Testis (tissue), 3 donors: ENCODE results near the gene KDM5B. TPM values are rescaled to one million over a fixed set of nuclear protein-coding genes. Genes with fewer than 3 reads are reported as not detected.
"Not testable (repeated sequence)": the region's sequence is repeated elsewhere in the genome, so short reads cannot be mapped to it uniquely, and the experiment has no call there.

Experiments
- DNase-seq: peaks from one replicate; pipeline ENCODE4 v3.0.0-alpha.2; 2019
- H3K27ac ChIP-seq, 2 donors: fragments of 200-600 bp; sonication (generic); one replicate each; pipeline ENCODE4 v1.5.1; 2019
- H3K27me3 ChIP-seq: fragments of 200-600 bp; sonication (generic); one replicate; pipeline ENCODE4 v1.5.1; 2019
- H3K36me3 ChIP-seq: fragments of 200-600 bp; sonication (generic); one replicate; pipeline ENCODE4 v1.5.1; 2017; ENCODE audit warnings: low read depth; ENCODE audit errors: missing control alignments
- H3K4me1 ChIP-seq: fragments of 200-600 bp; sonication (generic); one replicate; pipeline ENCODE4 v1.5.1; 2019
- H3K4me3 ChIP-seq, 2 donors: fragments of 200-600 bp; sonication (generic); one replicate each; pipeline ENCODE4 v1.5.1; 2017 to 2019
- H3K9me3 ChIP-seq: fragments of 200-600 bp; sonication (generic); one replicate; pipeline ENCODE4 v1.5.1; 2017
- CTCF ChIP-seq, 3 experiments: fragments of 450-650 bp in 2 of 3; fragments of 200-600 bp in 1 of 3; sonication (generic) in 1 of 3; IDR thresholded peaks; one replicate each; pipeline ENCODE4 v1.5.1; 2016 to 2019; ENCODE audit warnings: antibody characterized with exemption in 3 of 3, mild to moderate bottlenecking in 2 of 3, moderate library complexity in 1 of 3
- POLR2A ChIP-seq: fragments of 450-650 bp; IDR thresholded peaks from one replicate; pipeline ENCODE4 v1.6.1; 2017; ENCODE audit warnings: antibody characterized with exemption, mild to moderate bottlenecking, moderate library complexity
- WGBS, 2 donors: methylation state at CpG; one replicate each; pipeline ENCODE4 v1.1.5; 2018; 5-methylcytosine and 5-hydroxymethylcytosine counted together
- intact Hi-C: fragments of 100-400 bp; cut with DNase I; formaldehyde crosslinking; loops from one replicate; pipeline ENCODE4 v1.15.1; 2023; ENCODE audit warnings: low total_unique reads
- polyA plus RNA-seq: library from polyadenylated mRNA; stranded (reverse); fragments of 350-450 nt; fragmentation: Illumina TruSeq; extraction: RNeasy Lipid Tissue Mini Kit (QIAGEN cat#74804); gene quantifications from one replicate; pipeline ENCODE4 v1.2.3, GENCODE V29; 2014; ENCODE audit warnings: low read depth, low replicate concordance; ENCODE audit not compliant: insufficient read depth
- total RNA-seq, 2 donors: library from RNA; depleted of rRNA; stranded (reverse); fragments of >200 nt; gene quantifications; one replicate each; pipeline ENCODE4 v1.2.3, GENCODE V29; 2016

Gene KDM5B
- total and polyA plus RNA-seq, 3 donors from 2014 or later, result 223 to 333 (median 307) TPM

DNA sequence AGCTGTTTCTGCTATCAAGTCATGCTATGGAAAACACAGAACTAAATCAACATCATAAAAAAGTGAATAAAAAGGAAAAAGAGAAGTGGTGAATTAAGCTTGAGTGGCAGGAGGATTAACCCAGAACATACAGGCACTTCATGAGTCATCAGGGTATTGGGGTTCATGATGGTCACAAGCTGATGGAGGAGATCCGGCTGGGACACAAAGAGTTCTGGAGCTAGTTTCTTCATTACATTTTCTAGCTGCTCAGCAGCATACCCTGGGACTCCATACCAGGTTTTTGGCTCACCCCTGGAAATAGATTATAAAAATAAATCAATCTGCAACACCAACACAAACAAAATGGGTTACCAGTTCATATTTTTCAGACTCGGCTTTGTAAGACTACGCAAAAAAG is 55.4 kb downstream of the KDM5B start:
- H3K27me3 ChIP-seq, result no peaks in the 10 kb centered on the region
- 56 to 58% methylated on average over 3 of the region's 3 CpGs for WGBS, 2 donors
- TF ChIP-seq CTCF (IDR thresholded peaks at IDR 0.05) (no peak), POLR2A (no peak)
- intact Hi-C loops, result no loop called here
- H3K4me1 ChIP-seq, result no peaks in the 10 kb centered on the region
- no peak overlapping the region for H3K4me3 ChIP-seq
- H3K9me3 ChIP-seq, result no peaks in the 10 kb centered on the region
- no peaks in the 10 kb centered on the region for H3K36me3 ChIP-seq
- no peak overlapping the region for H3K27ac ChIP-seq
- DNase-seq, result no peak

DNA sequence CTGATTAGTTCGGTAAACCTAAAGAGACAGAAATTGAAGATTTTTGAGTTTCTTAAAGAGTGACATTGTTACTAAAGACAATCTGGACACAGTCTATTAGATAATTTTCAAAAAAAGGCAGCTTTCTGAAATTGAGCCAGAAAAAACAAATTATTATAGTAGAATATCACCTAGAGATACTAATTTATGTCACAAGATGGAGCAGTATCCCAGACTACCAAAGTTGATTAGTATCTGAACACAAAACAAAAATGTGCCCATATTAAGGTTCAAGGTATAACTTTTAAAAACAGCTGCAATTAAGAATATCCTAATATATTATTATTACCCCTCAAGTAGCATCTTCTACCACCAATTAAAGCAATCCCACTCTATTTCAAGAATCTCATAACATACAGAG is 57.5 kb downstream of the KDM5B start:
- Histone ChIP-seq H3K27ac (peak overlapping the region in 1 of 2 donors; percentile 34), H3K4me3 (no peak overlapping the region), H3K9me3 (no peaks in the 10 kb centered on the region), H3K36me3 (no peaks in the 10 kb centered on the region), H3K4me1 (no peaks in the 10 kb centered on the region), H3K27me3 (no peaks in the 10 kb centered on the region)
- 61 to 70% methylated on average over 1 of the region's 1 CpG for WGBS, 2 donors
- intact Hi-C loops, result no loop called here
- TF ChIP-seq POLR2A (no peak), CTCF (IDR thresholded peaks at IDR 0.05) (no peak)
- DNase-seq, result no peak

DNA sequence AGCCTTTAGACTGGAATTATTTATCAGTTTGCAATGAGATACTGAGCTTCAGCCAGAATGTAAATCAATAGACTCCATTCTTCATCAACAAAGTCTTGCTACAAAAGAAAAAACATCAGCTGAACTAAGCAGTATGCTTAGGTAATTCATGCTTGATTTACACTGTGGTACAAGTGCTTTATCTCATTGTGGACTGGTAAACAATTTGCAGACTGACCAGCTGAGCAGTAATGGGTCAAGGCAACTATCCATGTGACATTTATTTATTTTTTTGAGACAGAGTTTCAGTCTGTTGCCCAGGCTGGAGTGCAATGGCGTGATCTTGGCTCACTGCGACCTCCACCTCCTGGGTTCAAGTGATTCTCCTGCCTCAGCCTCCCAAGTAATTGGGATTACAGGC is 58.2 kb downstream of the KDM5B start:
- TF ChIP-seq CTCF (IDR thresholded peaks at IDR 0.05) (no peak), POLR2A (no peak)
- Histone ChIP-seq H3K4me1 (no peaks in the 10 kb centered on the region), H3K27ac (peak overlapping the region in 1 of 2 donors; percentile 34), H3K4me3 (no peak overlapping the region), H3K9me3 (no peaks in the 10 kb centered on the region), H3K27me3 (no peaks in the 10 kb centered on the region), H3K36me3 (no peaks in the 10 kb centered on the region)
- 73 to 79% methylated on average over 2 of the region's 2 CpGs for WGBS, 2 donors
- intact Hi-C loops, result no loop called here
- DNase-seq, result no peak

- Histone ChIP-seq H3K27ac (no peak overlapping the region), H3K36me3 (no peaks in the 10 kb centered on the region), H3K9me3 (no peaks in the 10 kb centered on the region), H3K4me3 (no peak overlapping the region), H3K4me1 (no peaks in the 10 kb centered on the region), H3K27me3 (no peaks in the 10 kb centered on the region)
- intact Hi-C loops, result no loop called here
- TF ChIP-seq POLR2A (no peak), CTCF (IDR thresholded peaks at IDR 0.05) (no peak)
- no peak for DNase-seq
- WGBS, 2 donors, result 91 to 92% methylated on average over 3 of the region's 3 CpGs
These were observed 62.8 kb downstream of the KDM5B start for GRCh38 chr1:202745323-202745888.

- H3K4me1 ChIP-seq, intact Hi-C loops, H3K27me3 ChIP-seq, H3K27ac ChIP-seq, H3K36me3 ChIP-seq, H3K9me3 ChIP-seq, DNase-seq, H3K4me3 ChIP-seq: not testable (repeated sequence)
- WGBS, 2 donors, result 91 to 98% methylated on average over 3 of the region's 3 CpGs
These were observed 63.5 kb downstream of the KDM5B start for GRCh38 chr1:202744770-202745169.
